ENCODE measurements around the gene GC. TPM values are rescaled to one million over a fixed set of nuclear protein-coding genes. Genes with fewer than 3 reads are reported as not detected.

GC gene
- total RNA-seq, 1 donor from 2014 or later, result not detected

DNA sequence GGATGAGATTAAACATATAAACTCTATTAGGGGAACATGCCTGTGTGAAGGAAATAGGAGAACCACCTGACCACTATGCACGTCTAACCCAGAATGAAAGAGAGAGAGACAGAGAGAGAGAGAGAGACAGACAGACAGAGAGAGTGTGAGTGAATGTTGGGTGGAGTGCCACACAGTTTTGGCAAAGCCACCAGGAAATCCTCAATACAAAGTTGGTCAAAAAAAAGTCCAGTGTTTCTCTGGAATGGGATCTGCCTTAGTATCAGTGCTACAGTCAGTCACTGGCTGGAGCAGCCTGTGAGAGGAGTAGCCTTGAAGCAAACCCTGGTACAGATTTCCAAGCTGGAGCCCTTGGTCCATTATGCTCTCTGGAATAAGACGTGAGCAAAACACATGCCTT lies 91.7 kb downstream of the GC start:
- Mint-ChIP-seq H3K36me3 (no peaks in the 10 kb centered on the region), H3K4me3 (no peak overlapping the region), H3K27ac (no peak overlapping the region), H3K9me3 (no peaks in the 10 kb centered on the region), H3K27me3 (ENCODE audit: insufficient read depth, low read depth) (peaks cover 3% of the 10 kb centered on the region), H3K4me1 (peaks cover 19% of the 10 kb centered on the region)
- H3K4me1 ChIP-seq, result peaks cover 2% of the 10 kb centered on the region
- no peaks in the 10 kb centered on the region for H3F3A ChIP-seq (ENCODE audit: low read depth)
- no peaks in the 10 kb centered on the region for H4K20me1 ChIP-seq (ENCODE audit: low read depth)
- H3K4me2 ChIP-seq, result no peak overlapping the region
- H3K27ac ChIP-seq, result no peak overlapping the region
- H3K9ac ChIP-seq, result no peak overlapping the region
- no peak overlapping the region for H3K4me3 ChIP-seq
- H3K36me3 ChIP-seq, result no peaks in the 10 kb centered on the region
- H3K9me3 ChIP-seq (ENCODE audit: low read depth), result no peaks in the 10 kb centered on the region
- no peak for TF ChIP-seq EZH2phosphoT487 (IDR thresholded peaks at IDR 0.05)
- TF ChIP-seq EZH2 (IDR thresholded peaks at IDR 0.05), result no peak
- TF ChIP-seq, protein P1, sequence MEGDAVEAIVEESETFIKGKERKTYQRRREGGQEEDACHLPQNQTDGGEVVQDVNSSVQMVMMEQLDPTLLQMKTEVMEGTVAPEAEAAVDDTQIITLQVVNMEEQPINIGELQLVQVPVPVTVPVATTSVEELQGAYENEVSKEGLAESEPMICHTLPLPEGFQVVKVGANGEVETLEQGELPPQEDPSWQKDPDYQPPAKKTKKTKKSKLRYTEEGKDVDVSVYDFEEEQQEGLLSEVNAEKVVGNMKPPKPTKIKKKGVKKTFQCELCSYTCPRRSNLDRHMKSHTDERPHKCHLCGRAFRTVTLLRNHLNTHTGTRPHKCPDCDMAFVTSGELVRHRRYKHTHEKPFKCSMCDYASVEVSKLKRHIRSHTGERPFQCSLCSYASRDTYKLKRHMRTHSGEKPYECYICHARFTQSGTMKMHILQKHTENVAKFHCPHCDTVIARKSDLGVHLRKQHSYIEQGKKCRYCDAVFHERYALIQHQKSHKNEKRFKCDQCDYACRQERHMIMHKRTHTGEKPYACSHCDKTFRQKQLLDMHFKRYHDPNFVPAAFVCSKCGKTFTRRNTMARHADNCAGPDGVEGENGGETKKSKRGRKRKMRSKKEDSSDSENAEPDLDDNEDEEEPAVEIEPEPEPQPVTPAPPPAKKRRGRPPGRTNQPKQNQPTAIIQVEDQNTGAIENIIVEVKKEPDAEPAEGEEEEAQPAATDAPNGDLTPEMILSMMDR (IDR thresholded peaks at IDR 0.05), result no peak
- no peaks in the 10 kb centered on the region for H3K27me3 ChIP-seq
- H2AFZ ChIP-seq (replicated peaks), result no peak overlapping the region
- DNase-seq (ENCODE audit: low spot score), result no peak
- H3K79me2 ChIP-seq (ENCODE audit: low read depth), result no peaks in the 10 kb centered on the region

Small RNAs within 50 kb of the gene (small RNA-seq; reads per million reads assigned to genes)
- gene RNA5SP163, result not detected

Other genes starting within 250 kb of the GC start
- 0.62 and 2.1 TPM in 2 replicates for gene NPFFR2, start 247.9 kb upstream of the GC start, total RNA-seq (ENCODE audit: low replicate concordance)

All from neural progenitor cell (in vitro differentiated cells).